Left renal pelvis (tissue), 4 donors: Measurements from ENCODE around the gene NOX1. TPM values are rescaled to one million over a fixed set of nuclear protein-coding genes. Genes with fewer than 3 reads are reported as not detected.
"Not testable (repeated sequence)": the region's sequence is repeated elsewhere in the genome, so short reads cannot be mapped to it uniquely, and the experiment has no call there.

ENCODE experiments used
- DNase-seq, 4 donors: peaks; one replicate each; pipeline ENCODE4 v3.0.0-alpha.2; 2013; ENCODE audit warnings: low read depth in 4 of 4, low spot score in 3 of 4
- polyA plus RNA-seq, 4 donors: library from polyadenylated mRNA; unstranded; fragments of 120-200 nt; gene quantifications; one replicate each; pipeline ENCODE4 v1.2.1, GENCODE V29; 2013; ENCODE audit not compliant: insufficient read length in 4 of 4

NOX1 gene
- polyA plus RNA-seq, 4 donors, result 0.48 to 1.4 (median 1.1) TPM

DNA sequence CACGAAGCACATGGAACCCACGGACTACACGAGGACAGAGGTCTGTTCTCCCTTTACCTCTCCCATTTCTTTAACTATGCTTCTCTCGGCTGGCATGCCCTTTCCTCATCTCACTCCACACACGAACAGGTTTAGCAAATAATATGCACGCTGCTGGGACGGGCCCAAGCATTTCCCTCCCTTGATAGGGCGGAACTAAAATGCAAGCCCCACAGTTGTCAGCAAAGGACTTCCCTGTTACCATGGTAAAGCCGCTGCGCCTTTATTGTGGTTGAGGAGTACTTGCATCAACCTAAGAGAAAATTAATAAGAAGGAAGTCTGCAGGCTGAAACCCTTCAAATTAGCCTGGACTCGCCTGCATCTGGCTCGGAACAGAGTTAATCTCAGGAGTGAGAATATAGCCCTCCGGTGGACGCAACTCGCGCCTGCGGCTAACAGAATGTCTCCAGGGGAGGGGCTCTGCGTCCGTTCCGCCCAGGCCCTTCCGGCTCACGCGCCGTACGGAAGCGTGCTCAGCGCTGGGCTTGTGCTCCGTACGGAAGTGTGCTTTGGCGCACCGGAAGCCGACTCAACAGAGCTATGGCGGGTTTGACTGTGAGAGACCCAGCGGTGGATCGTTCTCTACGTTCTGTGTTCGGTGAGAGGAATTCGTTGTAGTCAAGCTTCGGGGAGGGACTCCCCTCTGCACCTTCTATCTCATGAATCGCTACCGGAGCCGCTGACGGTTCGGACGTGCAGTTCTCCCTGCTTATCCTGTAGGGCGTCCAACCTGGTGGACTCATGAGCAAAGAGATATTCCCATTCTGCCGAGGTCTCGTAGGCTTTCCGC, 54.1 kb downstream of the NOX1 start, which contains the start of gene CSTF2:
CSTF2 (plus strand) TSS at position 555 of the 830 bp plus-strand sequence; CDS start at position 581, 26 bp downstream.
- DNase-seq, result peak; percentile 58 to 70 (median 64)

DNA sequence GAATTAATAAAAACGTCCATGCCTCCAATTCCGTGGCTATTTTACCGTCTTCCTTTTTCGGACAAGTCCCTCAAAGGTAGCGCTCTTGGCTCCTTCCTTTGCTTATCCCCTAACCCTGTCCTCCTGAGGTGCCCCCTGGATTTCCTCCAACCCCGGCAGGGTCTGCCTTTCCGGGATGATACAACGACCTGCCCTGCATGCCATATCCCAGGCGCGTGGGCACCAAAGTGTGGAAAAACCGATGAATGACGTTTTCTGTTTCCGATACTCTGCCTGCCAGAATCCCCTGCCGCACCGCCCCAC, 54.7 kb downstream of the NOX1 start:
- no peak for DNase-seq

DNA sequence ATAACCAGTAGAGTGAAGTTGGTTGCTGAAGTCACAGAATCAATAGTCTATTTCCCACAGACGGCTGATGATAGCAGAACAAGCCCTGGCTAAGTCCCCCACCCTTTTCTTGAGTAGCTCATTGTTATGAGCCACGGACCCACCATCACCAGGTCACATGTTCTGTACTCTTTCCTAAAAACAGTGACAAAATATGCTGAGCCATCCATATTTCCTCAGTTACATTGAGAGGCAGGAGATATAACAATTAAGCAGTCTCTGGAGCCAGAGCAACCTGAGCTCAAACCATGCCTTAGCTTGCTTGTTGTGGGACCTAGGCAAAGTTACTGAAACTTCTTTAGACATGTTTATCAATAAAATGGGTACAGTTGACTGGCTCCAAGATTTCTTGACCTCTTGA, 56.8 kb downstream of the NOX1 start:
- no peak for DNase-seq

DNA sequence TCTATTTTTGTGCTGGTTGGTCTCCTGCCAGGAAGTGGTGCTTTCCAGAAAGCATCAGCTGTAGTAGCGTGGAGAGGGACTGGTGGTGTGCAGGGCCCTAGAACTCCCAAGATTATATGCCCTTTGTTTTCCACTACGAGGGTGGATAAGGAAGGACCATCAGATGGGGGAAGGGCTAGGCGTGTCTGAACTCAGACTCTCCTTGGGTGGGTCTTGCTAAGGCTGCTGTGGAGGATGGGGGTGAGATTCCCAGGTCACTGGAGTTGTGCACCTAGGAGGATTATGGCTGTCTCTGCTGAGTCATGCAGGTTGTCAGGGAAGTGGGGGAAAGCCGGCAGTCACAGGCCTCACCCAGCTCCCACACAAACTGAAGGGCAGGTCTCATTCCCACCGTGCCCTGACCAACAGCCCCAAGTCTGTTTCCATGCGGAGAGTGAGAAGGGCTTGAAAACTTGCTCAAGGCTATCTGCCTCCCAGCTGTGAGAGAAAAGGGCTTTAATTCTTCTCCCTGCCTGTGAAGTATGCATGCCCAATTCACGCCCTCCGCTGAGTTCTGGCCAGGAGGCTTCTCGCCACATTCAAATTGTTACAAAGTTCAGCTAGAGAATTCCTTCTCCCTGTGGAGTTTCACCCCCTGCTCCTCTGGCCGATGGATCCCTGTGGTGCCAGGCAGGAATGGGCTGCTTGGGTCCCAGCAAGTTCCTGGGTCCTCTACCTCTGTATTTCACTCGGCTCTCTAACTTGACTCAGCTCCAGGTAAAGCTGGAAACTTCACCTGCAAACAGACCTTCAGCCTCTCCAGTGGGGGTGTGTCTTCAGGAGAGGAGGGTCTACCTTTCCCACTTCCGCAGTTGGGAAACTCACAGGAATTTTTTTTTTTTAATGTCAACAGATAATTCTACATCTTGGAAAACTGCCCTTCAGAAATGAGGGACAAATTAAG, 61.7 kb downstream of the NOX1 start:
- no peak for DNase-seq

DNA sequence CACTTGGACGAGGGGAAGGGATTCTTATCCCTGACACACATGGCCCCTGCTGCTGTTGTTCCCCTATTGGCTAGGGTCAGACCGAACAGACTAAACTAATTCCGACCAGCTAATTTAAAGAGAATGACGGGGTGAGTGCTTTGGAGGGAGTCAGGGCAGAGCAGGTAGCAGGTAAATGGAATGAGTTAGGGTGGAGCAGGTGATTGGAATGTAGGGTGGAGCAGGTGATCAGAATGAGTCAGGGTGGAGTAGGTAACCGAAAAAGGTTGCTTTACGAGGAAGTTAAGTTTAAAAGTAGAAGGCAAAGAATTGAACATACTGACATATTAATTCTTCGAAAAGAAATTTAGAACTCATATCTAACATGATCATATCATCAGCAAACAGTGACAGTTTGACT, 65.9 kb downstream of the NOX1 start:
- DNase-seq, result not testable (repeated sequence)

DNA sequence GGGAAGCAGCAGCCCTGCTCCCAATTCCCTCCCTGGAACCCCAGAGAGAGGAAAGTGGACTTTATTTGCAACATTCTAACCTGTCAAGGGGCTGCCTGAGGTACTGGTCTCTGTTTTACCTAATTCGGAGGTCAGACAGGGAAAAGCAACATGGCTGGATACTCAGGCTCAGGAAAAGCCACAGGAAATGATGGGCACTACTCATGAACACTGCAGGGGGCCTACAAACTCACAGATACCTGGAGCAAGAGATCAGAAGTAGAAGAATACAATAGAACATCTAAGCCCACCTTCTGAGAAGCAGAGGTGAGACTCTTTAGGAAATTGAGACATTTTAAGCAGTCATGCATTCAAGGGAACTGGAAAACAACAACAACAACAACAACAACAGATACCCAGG, 69.4 kb downstream of the NOX1 start:
- DNase-seq, result no peak

DNA sequence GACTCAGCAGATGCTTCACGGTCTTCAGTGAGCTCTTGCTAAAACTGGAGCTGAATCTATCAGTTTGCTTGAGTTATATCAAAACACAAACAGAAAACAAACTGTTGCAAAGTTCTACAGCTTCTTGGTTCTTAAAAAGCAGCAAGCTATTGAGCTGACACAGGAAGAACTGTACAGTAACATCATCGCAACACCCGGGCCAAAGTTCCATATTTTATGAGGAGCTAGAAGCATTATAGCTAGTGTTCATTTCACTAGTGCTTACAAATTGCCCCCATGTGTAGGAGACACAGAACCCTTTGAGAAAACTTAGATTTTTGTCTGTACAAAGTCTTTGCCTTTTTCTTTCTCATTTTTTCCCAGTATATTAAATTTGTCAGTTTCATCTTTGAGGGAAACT, 71.3 kb downstream of the NOX1 start:
- no peak for DNase-seq

DNA sequence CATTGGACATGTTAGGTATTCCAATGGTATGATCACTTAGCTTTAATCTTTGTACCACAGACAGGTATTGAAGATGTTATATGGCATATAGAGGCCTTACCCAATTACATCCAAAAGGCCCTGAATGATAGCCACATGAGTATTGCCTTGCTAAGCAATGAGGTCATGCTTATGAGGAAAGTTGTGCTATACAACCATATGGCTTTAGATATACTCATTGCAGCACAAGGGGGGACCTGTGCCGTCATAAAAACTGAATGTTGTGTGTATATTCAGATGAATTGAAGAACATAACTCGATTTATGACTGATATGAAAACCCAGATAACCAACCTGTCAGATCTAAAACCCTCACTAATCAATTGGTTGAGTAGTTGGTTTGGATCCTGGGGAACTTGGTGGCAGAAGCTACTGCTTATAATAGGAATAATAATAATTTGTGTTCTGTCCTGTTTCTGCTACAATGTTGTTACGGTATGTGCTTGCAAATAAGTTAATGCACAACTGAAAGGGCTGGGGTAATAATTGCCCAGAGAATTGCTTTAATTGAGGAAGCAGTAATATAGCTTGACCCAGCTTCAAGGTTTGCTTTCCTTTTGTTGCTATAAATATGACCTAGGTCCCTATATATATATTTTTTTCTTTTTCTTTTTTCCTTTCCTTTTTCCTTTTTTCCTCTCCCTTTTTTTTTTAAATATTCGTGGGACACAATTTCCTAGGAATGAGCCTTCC, 75.5 kb downstream of the NOX1 start:
- DNase-seq, result no peak

DNA sequence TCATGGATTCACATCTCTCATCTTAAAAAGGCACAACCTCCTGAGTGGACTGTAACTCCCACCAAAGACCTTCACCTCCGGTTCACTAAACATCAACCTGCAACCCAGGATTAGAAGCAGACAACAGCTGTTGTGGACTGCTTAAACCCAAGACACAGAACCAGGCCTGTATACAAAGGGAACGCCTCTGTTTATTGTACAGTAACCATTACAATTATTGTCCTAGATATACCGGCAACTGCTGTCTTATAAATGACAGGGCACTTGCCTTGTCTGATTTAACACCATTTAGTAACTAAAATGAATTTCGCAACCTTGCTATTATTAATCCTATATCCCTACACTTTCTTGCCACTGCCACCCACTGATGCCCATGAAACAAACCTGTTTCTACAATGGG, 76.8 kb downstream of the NOX1 start:
- DNase-seq, result no peak

DNA sequence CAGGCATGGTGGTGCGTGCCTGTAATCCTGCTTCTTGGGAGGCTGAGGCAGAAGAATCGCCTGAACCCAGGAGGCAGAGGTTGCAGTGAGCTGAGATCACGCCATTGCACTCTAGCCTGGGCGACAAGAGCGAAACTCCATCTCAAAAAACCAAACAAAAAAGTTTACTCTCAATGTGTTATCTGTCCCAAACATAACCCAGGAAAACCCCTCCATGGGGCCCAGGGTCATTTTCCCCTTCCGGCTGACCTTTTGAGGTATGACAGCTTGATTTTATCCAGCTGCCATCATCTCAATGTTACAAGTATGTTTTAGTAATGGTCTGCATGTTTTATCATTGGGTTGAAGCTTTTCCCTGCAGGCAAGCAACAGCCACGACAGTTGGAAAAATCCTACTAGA, 77.8 kb downstream of the NOX1 start:
- not testable (repeated sequence) for DNase-seq

Other genes with a start within 250 kb of the NOX1 start
- 100 to 1,000 TPM in 3 of 4 donors, 10 to 100 TPM in 1; 92.8 to 183 (median 159) TPM for gene TSPAN6, start 237.6 kb downstream of the NOX1 start, polyA plus RNA-seq
- gene SRPX2, start 230.2 kb downstream of the NOX1 start, polyA plus RNA-seq, result 10 to 100 TPM; 12.7 to 25.5 (median 15.1) TPM
- 10 to 100 TPM; 11.4 to 23.9 (median 22.5) TPM for gene SYTL4, start 142.2 kb downstream of the NOX1 start, polyA plus RNA-seq
- 10 to 100 TPM; 15.8 to 24.9 (median 21.2) TPM for gene CSTF2, start 54.0 kb downstream of the NOX1 start, polyA plus RNA-seq
- under 1 TPM; 0.08 to 0.43 (median 0.37) TPM for gene XKRX, start 54.6 kb upstream of the NOX1 start, polyA plus RNA-seq
- gene ARL13A, start 95.3 kb upstream of the NOX1 start, polyA plus RNA-seq, result under 1 TPM in 3 of 4 donors, not detected in 1; 0.25 to 0.61 (median 0.34) TPM
- 10 to 100 TPM in 3 of 4 donors, 1 to 10 TPM in 1; 8.4 to 13.5 (median 11.1) TPM for gene TRMT2B, start 177.8 kb upstream of the NOX1 start, polyA plus RNA-seq
- 10 to 100 TPM in 2 of 4 donors, 1 to 10 TPM in 2; 7.7 to 16.6 (median 10.1) TPM for gene TMEM35A, start 204.5 kb upstream of the NOX1 start, polyA plus RNA-seq
- 1 to 10 TPM; 7.8 to 9.7 (median 9.0) TPM for gene CENPI, start 223.8 kb upstream of the NOX1 start, polyA plus RNA-seq